NCI-H446 (cell line): ENCODE results near the gene BTBD19.
"Not testable (repeated sequence)": the region's sequence is repeated elsewhere in the genome, so short reads cannot be mapped to it uniquely, and the experiment has no call there.

ENCODE experiments used
- DNase-seq, 2 experiments: peaks; one replicate each; lab custom pipeline; 2025; lab: John Stamatoyannopoulos, UW

BTBD19 gene

DNA sequence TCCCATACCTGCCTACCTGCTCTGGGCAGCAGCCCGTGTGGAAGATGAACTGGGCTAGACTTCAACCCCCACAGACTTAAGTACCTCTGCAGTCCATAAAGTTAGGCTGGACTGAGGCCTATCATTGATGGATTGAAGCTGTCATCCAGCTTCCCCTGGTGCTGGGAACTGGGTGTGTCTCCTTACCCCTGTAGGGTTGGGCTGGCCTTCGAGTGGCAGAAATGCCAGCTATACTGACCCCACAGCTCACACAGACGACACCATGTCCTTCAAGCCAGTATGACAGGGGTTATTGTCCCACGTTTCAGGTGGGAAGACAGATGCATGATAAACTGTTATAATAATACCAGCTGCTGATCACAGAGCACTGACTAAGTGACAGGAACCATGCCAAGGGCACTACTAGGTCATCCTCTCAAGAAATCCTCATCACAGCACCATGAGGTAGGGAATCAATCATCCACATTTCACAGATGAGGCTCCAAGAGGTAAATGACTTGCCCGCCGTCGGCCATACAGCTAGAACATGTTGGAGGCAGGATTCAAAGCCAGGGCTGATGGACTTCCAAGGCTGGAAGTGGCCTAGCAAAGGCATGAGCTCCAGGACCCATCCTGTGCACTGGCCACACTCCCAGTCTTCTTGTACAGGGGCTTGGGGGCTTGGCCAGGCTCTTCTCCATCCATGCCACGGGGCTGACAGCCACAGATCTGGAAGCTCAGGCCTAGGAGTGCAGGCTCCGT lies 20.0 kb upstream of the BTBD19 start, which contains the start of gene BEST4:
TSS of gene BEST4 (minus strand) at position 51 of the 741 bp plus-strand sequence. CDS start 465 bp downstream, outside the sequence.
- DNase-seq: no peak

- no peak for DNase-seq
Measured at GRCh38 chr1:44790968-44791801, 17.1 kb upstream of the BTBD19 start.

- no peak for DNase-seq
Measured at GRCh38 chr1:44792736-44793502, 15.4 kb upstream of the BTBD19 start.

GRCh38 chr1:44797886-44798285 lies 10.4 kb upstream of the BTBD19 start:
- not testable (repeated sequence) for DNase-seq

GRCh38 chr1:44798481-44799365 lies 9.6 kb upstream of the BTBD19 start:
- DNase-seq: no peak

GRCh38 chr1:44799770-44800584 lies 8.3 kb upstream of the BTBD19 start, which contains the start of gene PLK3:
Gene PLK3, plus strand, starts transcription at chr1:44800377. Its CDS starts 87 bp downstream, at chr1:44800464.
- peak; percentile 95 to 98 for DNase-seq

GRCh38 chr1:44801491-44802305 lies 6.6 kb upstream of the BTBD19 start:
- no peak for DNase-seq

DNA sequence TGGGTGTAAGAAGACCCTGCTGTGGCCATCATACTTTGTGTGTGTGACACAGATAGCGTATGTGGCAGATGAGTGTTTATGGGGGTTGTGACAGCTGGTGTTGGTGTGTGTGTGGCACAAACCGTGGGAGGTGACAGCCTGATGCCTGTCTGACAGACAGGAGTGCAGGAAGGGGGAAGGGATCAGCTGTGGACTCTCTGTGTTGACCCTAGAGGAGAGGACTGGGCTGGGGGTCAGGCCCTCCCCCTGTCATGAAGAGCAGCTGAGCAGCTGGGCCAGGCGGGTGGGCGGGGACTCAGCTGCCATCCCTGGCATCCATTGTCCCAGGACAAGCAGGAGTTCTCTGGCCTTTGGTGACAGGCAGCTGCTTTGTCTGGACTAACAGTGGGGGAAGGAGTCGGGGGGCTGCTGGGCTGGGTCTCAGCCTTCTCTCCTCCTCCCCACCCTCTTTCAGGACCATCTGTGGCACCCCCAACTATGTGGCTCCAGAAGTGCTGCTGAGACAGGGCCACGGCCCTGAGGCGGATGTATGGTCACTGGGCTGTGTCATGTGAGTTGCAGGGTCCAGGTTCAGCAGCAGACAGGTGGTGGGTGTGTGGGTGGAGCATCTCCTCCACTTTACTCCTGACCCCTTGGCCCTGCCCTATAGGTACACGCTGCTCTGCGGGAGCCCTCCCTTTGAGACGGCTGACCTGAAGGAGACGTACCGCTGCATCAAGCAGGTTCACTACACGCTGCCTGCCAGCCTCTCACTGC lies 5.8 kb upstream of the BTBD19 start:
- DNase-seq: no peak

- no peak for DNase-seq
Measured at GRCh38 chr1:44803062-44803311, 5.3 kb upstream of the BTBD19 start.

- no peak for DNase-seq
Measured at GRCh38 chr1:44803312-44804095, 4.8 kb upstream of the BTBD19 start.

- no peak for DNase-seq
Measured at GRCh38 chr1:44805311-44806024, 2.9 kb upstream of the BTBD19 start.

DNA sequence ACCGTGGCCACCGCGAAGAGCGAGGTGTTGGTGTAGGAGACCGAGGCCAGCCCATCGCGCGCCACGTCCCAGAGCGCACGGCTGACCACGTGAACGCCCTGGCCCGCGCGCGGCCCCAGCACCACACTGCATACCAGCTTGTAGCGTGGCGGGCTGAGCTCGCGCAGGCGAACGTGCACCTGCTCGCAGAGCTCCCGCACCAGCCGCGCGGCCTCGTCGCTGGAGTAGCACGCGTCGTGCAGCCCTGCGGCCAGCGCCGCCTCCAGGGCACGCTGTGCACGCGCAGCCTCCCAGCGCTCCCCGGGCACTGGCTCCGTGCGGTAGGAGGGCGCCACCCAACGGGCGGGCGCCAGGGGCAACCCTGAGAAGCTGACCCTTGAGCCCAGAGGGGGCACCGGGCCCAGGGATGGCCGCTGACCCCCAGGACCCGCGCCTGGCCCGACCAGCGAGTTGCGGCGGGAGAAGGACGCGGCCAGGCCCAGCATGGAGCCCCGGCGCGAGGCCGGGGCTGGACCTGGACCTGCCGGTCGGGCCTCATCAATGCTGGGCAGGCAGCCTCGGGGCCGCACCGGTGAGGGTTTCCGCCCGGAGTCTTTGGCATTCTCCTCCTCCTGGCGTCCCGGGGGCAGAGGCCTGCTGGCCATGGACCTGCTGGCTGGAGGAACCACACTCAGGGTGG lies 2.2 kb upstream of the BTBD19 start:
- no peak for DNase-seq

DNA sequence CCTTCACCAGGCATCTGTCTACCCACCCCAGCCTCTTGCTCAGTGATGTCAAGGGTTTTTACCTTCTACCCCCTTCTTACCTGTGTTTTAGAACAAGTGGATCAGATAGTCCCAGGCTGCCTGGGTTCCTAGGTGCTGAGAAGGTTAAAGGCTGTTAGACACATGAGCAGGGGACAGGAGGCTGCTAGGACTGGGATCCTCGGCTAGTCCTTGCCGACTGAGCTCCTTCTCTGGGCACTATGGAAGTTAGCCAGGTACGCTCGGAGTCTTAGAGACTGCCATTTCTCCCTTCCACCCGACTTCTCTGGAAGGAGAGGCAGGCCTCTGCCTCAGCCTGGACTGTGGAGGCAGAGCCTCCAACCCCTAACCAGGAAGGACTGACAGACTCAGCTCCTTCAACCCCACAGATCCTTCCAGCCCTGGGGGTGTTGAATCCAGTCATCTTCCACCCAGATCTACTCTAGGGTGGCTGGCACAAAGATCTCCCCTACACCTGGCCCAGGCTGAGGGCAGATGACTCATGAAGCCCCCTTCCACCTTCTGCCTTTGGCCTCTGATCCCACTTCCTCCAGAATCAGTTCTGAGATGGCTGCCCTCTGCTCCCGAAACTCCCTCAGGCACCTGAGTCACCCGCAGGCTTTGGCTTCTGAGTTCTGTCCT lies 1.5 kb upstream of the BTBD19 start, which contains the start of gene DYNLT4:
TSS of gene DYNLT4 (minus strand) at position 648 of the 660 bp plus-strand sequence. CDS start 683 bp downstream, outside the sequence.
- DNase-seq: no peak

- DNase-seq: no peak
Measured at GRCh38 chr1:44807364-44808062, 810 bp upstream of the BTBD19 start.
